Kasumi-1 (cell line): ENCODE data around the gene NPR1.
"Not testable (repeated sequence)": the region's sequence is repeated elsewhere in the genome, so short reads cannot be mapped to it uniquely, and the experiment has no call there.

Source experiments
- DNase-seq, 2 experiments: peaks; one replicate each; lab custom pipeline; 2025; lab: John Stamatoyannopoulos, UW

NPR1 gene

GRCh38 chr1:153678519-153679336 is at the start of gene NPR1:
TSS of gene NPR1 (plus strand) at chr1:153678688. CDS start at chr1:153679109, 421 bp downstream.
- peak in 1 of 2 experiments; percentile 26 for DNase-seq

GRCh38 chr1:153629343-153629665 is 49.2 kb upstream of the NPR1 start:
- no peak for DNase-seq

GRCh38 chr1:153629971-153630370 is 48.5 kb upstream of the NPR1 start:
- DNase-seq: no peak

- DNase-seq: no peak
Measured at GRCh38 chr1:153630384-153630783, 48.1 kb upstream of the NPR1 start.

GRCh38 chr1:153631047-153632022 is 47.2 kb upstream of the NPR1 start:
- no peak for DNase-seq

GRCh38 chr1:153633161-153633753 is 45.2 kb upstream of the NPR1 start:
- no peak for DNase-seq

- DNase-seq: peak; percentile 91 to 96
Measured at GRCh38 chr1:153633754-153634665, 44.5 kb upstream of the NPR1 start, which contains the start of gene CHTOP. TSS of gene CHTOP (plus strand) at chr1:153634066. CDS start at chr1:153636589, 2,523 bp downstream.

- no peak for DNase-seq
Measured at GRCh38 chr1:153635872-153636271, 42.6 kb upstream of the NPR1 start.

GRCh38 chr1:153636312-153636711 is 42.2 kb upstream of the NPR1 start:
- no peak for DNase-seq

- no peak for DNase-seq
Measured at GRCh38 chr1:153638261-153638660, 40.2 kb upstream of the NPR1 start.

GRCh38 chr1:153639280-153639679 is 39.2 kb upstream of the NPR1 start:
- no peak for DNase-seq

GRCh38 chr1:153640213-153640612 is 38.3 kb upstream of the NPR1 start:
- not testable (repeated sequence) for DNase-seq

GRCh38 chr1:153640861-153641260 is 37.6 kb upstream of the NPR1 start:
- no peak for DNase-seq

- DNase-seq: no peak
Measured at GRCh38 chr1:153642161-153642560, 36.3 kb upstream of the NPR1 start.

- DNase-seq: no peak
Measured at GRCh38 chr1:153643100-153643499, 35.4 kb upstream of the NPR1 start.

- no peak for DNase-seq
Measured at GRCh38 chr1:153643816-153644215, 34.7 kb upstream of the NPR1 start.

- DNase-seq: peak in 1 of 2 experiments; percentile 56
Measured at GRCh38 chr1:153646672-153647345, 31.7 kb upstream of the NPR1 start.

GRCh38 chr1:153647346-153647714 is 31.2 kb upstream of the NPR1 start:
- no peak for DNase-seq

GRCh38 chr1:153648000-153648643 is 30.4 kb upstream of the NPR1 start:
- DNase-seq: no peak
